K562 (cell line): ENCODE results near the gene KLHL22. TPM values are rescaled to one million over a fixed set of nuclear protein-coding genes. Genes with fewer than 3 reads are reported as not detected.

Experiments used
- PCBP1 ChIP-seq: fragments of 200-400 bp; formaldehyde crosslinking; IDR thresholded peaks from 2 replicates; pipeline ENCODE4 v1.6.1; 2018; ENCODE audit warnings: mild to moderate bottlenecking, low read depth, low read length; ENCODE audit not compliant: poor library complexity, severe bottlenecking
- THAP12 ChIP-seq: fragments of 250-450 bp; sonication (Bioruptor Pico); IDR thresholded peaks from 2 replicates; pipeline ENCODE4 v1.9.0; 2021; ENCODE audit warnings: mild to moderate bottlenecking, inconsistent platforms
- TRIM25 ChIP-seq: fragments of 450-650 bp; IDR thresholded peaks from 2 replicates; pipeline ENCODE4 v1.7.0; 2016; ENCODE audit warnings: borderline replicate concordance
- polyA plus RNA-seq, 8 experiments: library from polyadenylated mRNA; depleted of rRNA in 4 of 8; stranded (reverse) in 5 of 8; unstranded in 3 of 8; fragments of >200 nt; fragmentation: Nextera tagmentation in 2 of 8; fragmentation: Illumina TruSeq in 1 of 8; extraction: Ambion mirVana in 2 of 8; extraction: Trizol in 1 of 8; gene quantifications; 2 replicates each; pipeline versions ENCODE4 v1.2.1 to v1.2.3, GENCODE V29; 2011 to 2014; ENCODE audit warnings: inconsistent platforms in 1 of 8, missing spikeins in 1 of 8
- total RNA-seq, 7 experiments: library from RNA; depleted of rRNA in 6 of 7; stranded (reverse); fragments of >200 nt in 6 of 7; fragmentation: Illumina TruSeq in 2 of 7; extraction: Trizol in 2 of 7; gene quantifications; 2 replicates each; pipeline versions ENCODE4 v1.2.1 to v1.2.3, GENCODE V29; 2011 to 2021; ENCODE audit warnings: low replicate concordance in 1 of 7
- TF ChIP-seq, protein P1 (sequence below): sonication (generic); formaldehyde crosslinking; IDR thresholded peaks from 2 replicates; pipeline ENCODE4 v1.9.0; 2022; ENCODE audit warnings: mild to moderate bottlenecking, missing genetic modification reagents

The KLHL22 gene
- total and polyA plus RNA-seq, 9 of the 15 experiments (the other 6 are each of a cell fraction or from before 2014, with no cell fraction given), result 1.3 to 25.6 (median 15.2) TPM

GRCh38 chr22:20437613-20438426 lies 57.8 kb downstream of the KLHL22 start, which contains the start of gene SCARF2 (continued):
- TF ChIP-seq, protein P1, sequence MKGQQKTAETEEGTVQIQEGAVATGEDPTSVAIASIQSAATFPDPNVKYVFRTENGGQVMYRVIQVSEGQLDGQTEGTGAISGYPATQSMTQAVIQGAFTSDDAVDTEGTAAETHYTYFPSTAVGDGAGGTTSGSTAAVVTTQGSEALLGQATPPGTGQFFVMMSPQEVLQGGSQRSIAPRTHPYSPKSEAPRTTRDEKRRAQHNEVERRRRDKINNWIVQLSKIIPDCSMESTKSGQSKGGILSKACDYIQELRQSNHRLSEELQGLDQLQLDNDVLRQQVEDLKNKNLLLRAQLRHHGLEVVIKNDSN (CRISPR knock-in tag), result 0 out of 2 replicates have a peak, but pooled peaks have one; percentile 3
- TF ChIP-seq THAP12 (CRISPR knock-in tag) (0 out of 2 replicates have a peak, but pooled peaks have one; percentile 29), PCBP1 (peak; percentile 80), TRIM25 (no peak)
